HG03039 (cell line): ENCODE results near the gene UPF1.
"Not testable (repeated sequence)": the region's sequence is repeated elsewhere in the genome, so short reads cannot be mapped to it uniquely, and the experiment has no call there.

ENCODE experiments used
- ATAC-seq: cut with Tn5 transposase; IDR thresholded peaks from one replicate; pipeline ENCODE4 v1.9.1; 2021; ENCODE audit warnings: mild to moderate bottlenecking, moderate library complexity; ENCODE audit not compliant: unreplicated experiment

The UPF1 gene

DNA sequence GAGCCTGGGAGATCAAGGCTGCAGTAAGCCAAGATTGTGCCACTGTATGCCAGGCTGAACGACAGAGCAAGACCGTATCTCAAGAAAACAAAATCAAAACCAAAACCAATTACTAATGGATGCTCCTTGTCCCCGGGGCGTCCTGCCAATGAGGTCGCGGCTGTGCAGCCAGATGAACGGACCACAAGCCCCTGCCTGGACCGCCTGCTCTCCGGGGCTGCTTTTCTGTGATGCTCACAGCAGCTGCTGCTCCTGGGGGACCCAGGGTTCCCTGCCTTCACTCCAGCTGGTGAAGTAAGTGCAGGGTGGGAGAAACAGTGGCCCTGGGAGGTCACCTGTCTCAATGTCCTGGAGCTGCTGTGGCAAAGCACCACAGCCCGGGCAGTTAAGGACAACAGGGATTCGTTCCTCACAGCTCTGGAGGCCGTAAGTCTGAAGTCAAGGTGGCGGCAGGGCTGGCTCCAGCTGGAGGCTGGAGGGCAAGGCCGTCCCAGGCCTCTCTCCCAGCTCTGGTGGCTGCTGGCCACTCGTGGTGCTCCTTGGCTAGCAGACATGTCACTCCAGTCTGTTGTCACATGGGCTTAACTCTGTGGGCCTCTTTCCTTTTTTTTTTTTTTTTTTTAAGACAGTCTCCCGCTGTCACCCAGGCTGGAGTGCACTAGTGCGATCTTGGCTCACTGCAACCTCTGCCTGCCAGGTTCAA lies 77.3 kb downstream of the UPF1 start:
- no peak for ATAC-seq

GRCh38 chr19:18910010-18910409 lies 78.3 kb downstream of the UPF1 start:
- ATAC-seq, result no peak

DNA sequence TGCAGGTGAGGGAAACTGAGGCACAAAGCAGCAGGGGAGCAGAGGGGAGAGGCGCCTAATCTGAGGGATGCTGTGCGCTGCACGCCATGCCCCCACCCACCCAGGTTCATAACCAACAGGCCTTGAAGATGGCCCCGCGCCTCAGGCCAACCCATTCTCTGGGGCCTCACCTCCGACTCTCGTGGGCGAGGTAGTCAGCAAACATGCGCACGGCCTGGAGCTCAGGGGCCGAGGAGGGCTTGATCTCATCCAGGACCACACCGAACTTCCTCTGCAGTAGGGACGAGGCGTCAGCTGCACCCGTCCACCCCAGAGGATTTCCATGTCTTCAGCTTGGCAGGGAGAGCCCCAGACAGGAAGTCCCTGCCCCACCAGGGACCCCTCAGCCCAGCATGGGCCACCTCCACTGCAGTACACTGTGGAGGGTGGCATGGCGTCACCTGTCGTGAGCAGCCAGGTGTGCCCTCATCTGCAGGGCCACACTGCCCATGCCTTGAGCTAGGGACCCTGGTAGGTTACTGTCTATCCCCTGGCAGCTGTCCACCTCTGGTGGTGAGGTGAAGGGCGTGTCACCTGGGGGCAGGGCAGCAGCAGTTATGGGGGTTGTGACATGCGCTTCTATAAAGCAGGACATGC lies 79.2 kb downstream of the UPF1 start:
- ATAC-seq, result no peak

DNA sequence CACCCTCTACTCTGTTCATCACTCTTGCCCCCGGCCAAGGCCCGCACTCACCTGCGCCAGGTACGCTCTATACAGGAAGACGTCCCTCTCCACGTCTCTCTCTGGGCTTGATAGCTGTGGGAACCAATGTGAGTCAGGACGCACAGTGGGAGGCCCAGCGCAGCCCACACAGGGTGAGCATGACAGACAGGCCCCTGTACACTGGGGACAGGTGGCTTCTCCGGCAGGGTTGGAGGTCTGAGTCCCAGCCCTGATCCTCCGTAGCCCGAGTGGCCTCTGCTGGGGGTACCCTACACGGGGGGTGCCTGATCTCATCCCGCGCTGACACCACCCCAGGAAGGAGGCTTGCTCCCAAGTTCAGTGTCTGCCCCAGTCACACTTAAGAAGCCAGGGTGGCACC lies 81.2 kb downstream of the UPF1 start:
- no peak for ATAC-seq

GRCh38 chr19:18913466-18913865 lies 81.7 kb downstream of the UPF1 start:
- ATAC-seq, result no peak

- no peak for ATAC-seq
Observed at GRCh38 chr19:18915639-18916038, 83.9 kb downstream of the UPF1 start.

DNA sequence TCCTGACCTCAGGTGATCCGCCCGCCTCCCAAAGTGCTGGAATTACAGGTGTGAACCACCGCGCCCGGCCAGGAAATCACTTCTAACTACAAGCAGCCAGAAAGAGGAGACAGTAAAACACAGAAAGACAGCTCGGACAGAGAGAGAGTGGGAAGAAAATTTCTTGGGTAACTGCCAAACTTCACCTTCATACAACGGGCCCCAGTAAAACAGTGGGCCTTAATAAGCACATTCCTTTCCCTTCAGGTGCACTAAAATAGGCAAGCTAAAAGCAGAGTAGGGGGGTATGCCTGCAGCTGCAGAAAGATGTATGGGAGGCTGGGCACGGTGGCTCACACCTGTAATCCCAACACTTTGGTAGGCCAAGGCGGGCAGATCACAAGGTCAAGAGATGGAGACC lies 85.8 kb downstream of the UPF1 start:
- ATAC-seq, result not testable (repeated sequence)
